DMS114 treated with DMSO at 0.1 percent for 48 hours (cell line): Measurements from ENCODE around the gene KRT4.

Experiments used
- DNase-seq: peaks from one replicate; lab custom pipeline; 2025; ENCODE audit not compliant: unreplicated experiment; lab: John Stamatoyannopoulos, UW

The KRT4 gene

DNA sequence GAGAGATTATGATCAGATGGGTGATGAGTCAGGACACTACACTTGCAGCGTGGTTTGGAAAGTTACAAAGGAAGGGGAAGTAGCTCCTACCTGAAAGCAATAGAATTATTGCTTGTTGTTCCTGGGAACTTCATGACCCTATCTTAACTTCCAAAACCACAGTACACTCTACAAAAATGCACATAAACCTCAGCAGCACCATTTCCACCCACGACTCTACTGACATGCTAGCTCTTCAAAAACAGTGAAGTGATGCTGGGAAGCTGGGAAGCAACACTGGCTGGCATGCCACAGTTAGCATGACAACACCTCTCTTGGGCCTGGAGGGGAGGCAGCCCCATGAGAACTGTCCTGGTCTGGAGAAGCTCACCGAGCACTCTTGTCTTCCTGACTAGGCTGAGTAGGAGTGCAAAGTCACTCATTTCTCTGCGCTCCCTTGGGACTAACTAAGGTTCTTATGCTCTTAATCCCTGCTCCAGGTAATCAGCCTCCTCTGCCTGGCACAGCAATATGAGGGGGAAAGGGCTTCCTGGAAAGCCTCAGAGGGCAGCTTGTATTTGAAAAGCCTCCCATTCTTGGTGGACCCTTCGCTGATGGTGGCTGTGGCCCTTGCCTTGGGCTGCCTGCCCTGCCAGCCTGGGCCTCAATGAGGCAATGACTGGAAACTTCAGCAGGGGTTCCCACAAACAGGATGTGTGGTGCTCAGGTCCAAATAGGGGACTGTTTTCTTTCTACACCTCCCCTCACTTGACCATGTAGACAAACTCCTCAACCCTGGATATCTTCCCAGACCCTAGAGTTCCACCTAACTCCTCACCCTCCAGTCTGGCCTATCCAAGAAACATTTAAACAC is 19.2 kb downstream of the KRT4 start:
- DNase-seq, result no peak

- DNase-seq, result no peak
These were observed 21.5 kb downstream of the KRT4 start for GRCh38 chr12:52792185-52793029.

GRCh38 chr12:52791271-52792184 is 22.4 kb downstream of the KRT4 start:
- DNase-seq, result no peak

- no peak for DNase-seq
These were observed 23.3 kb downstream of the KRT4 start for GRCh38 chr12:52790427-52791270.

- no peak for DNase-seq
These were observed 24.1 kb downstream of the KRT4 start for GRCh38 chr12:52789637-52790426.

DNA sequence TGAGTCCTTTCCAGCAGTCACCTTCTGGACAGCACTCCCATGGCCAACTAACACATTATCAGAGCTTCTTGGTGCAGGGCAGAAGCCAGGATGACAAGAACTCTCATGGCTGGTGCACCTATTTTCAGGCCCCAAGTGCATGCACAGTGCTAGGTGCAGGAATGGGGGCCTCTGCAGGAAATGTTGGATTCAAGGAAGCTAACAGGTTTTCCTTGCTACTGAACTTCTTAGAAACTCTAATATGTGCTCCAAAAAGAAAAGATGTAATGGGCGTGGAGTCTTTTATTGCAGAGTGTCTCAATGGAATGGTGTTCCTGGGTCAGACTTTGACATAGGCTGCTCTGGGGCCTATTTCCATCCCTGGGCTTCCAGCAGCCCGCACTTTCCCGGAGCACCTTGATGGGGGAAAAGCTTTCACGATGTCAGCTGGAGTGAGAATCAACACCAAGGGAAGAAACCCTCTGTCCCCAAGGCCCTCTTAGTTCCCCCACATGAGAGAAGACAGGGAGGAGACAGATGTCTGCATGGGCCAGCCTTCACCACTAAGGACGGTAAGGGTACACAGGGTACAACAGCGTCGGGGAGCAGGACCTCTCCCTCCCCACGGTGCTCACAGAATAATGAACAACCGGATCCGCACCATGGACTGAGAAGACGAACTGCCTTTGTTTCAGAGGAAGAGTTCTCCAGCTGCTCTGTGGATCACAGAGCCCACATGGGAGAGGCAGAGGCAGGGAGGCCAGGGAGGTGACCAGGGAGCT is 24.9 kb downstream of the KRT4 start:
- DNase-seq, result no peak

- no peak for DNase-seq
These were observed 25.6 kb downstream of the KRT4 start for GRCh38 chr12:52788192-52788875.

GRCh38 chr12:52787324-52788191 is 26.4 kb downstream of the KRT4 start:
- no peak for DNase-seq

DNA sequence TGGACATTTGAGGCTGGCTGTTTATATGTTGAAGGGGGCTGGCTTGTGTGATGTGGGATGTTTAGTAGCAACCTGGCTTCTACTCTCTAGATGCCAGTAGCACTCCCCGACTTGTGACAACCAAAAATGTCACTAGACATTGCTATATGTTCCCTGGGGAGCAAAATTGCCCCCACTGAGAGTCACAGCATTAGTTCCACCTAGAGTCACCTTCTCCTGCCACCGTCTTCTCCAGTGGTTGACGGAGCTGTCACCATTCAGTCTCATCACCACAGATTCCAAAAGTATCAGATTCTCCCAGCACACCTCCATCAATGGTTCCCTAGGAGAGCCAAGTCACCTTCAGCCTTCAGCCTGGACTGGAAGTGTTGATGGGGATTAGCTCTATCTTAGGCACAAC is 29.0 kb downstream of the KRT4 start:
- DNase-seq, result no peak

GRCh38 chr12:52783563-52784316 is 30.2 kb downstream of the KRT4 start:
- no peak for DNase-seq

DNA sequence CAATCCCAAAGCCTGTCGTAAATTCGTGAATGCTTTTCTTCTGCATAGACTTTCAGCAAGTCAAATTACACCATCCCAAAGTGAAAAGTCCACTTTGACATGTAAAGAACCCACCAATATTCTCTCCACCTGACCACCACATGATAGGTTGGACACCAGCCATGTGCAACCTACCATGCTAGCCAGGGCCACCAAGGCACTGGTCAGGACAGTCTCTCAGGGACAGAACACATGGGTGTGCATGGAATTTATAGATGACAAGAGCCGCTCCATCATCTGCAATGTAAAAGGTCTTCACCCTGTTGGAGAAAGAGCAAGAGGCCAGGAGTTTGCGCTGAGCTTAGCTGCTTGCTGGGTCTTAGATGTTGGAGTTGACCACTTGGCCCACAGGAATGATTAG is 31.4 kb downstream of the KRT4 start:
- no peak for DNase-seq

DNA sequence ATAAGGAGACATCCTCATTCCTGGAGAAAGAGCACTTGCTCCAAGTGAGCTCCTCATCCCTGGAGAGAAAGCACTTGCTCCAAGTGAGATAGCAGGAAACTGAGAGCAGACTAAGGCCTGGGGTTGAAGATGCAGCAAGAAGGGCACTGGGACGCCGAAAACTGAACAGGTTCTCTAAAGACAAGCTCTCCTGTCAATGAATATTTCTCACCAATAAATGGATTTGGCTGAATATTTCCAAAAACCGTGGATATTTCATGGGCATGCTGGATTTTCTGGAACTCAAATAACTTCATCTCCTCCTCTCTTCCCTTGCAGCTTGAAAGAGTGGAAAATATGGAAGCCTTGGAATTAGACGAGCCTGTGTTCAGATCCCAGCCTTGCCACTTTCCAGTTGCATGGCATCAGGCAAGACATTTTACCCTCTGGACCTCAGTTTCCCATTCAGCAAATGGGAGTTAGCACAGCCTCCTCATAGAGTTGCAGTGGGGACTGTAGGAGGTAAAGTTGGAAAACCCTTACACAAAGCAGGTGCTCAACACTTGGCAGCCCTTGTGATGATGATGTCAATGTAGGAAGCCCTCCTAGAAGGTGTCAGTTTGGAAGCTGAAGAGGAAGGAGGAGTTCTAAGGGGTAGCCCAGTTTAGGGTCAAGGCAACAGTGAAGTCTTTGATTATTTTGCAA is 32.4 kb downstream of the KRT4 start:
- no peak for DNase-seq

- DNase-seq, result no peak
These were observed 34.0 kb downstream of the KRT4 start for GRCh38 chr12:52779914-52780313.

DNA sequence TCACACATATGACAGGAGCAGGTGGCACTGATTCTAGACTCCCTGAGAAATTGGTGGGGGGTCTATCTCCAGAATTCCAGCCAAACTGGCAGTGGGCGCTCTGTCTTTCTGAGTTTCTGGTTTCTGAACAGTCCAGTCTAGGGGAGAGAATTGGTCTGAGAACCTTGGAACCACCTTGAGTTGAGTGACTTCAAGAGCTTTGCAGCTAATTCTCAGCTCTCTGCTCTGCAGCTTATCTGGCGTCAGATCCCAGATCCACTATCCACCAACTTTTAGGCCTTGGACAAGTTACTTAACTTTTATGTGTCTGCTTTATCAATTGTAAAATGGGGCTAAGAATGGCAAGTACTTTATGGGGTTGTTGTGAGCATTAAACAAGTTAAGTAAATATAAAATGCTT is 35.1 kb downstream of the KRT4 start:
- DNase-seq, result no peak

DNA sequence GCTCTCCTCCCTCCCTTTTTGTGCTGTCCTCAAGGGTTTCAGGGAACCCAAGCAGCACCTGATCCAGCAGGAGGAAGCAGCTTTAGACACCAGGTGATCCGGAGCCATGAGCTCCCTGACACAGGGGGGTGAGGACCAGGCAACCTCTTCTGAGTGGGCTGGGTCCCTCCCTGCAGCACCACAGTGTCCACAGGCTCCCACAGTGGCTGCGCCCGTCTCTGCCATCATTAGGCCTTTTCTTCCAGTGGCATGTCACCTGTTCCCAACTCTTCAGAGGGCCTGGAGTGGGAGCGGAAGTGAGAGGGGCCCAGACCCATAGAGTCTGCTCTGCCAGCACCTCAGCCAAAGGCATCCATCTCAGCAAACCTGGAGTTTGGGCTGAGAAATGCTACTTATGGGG is 36.4 kb downstream of the KRT4 start:
- DNase-seq, result no peak

- DNase-seq, result no peak
These were observed 37.0 kb downstream of the KRT4 start, which contains the start of gene KRT76 for GRCh38 chr12:52776913-52777395. Gene KRT76 (minus strand): TSS chr12:52777345. CDS start chr12:52777291, 54 bp downstream.
